A549 (cell line): ENCODE measurements around the gene CAMTA1. TPM values are rescaled to one million over a fixed set of nuclear protein-coding genes. Genes with fewer than 3 reads are reported as not detected.
A peak's percentile ranks its signal among the peaks of the same experiment; 100 is the strongest.

Source experiments
- ATAC-seq, 2 experiments: fragments of 200-7000 bp in 1 of 2; fragments of >200 bp in 1 of 2; cut with Nextera tagmentation in 1 of 2; cut with Tn5 transposase in 1 of 2; 3 replicates each; pipeline versions ENCODE4 v1.8.0 to v1.9.1; 2018 to 2020; ENCODE audit warnings: mild to moderate bottlenecking in 1 of 2, moderate library complexity in 1 of 2
- CTCF ChIA-PET: fragments of 300-600 bp; sonication (Branson Sonifier 250); formaldehyde crosslinking; extraction: SDS; loops from one replicate; lab custom pipeline; 2021; ENCODE audit warnings: antibody characterized with exemption, inconsistent platforms; lab: Yijun Ruan, JAX
- POLR2A ChIA-PET: fragments of 350-600 bp; formaldehyde crosslinking; extraction: SDS; loops from one replicate; lab custom pipeline; 2021; ENCODE audit warnings: antibody characterized with exemption, inconsistent platforms; lab: Yijun Ruan, JAX
- DNase-seq, 2 experiments: peaks; one replicate each; pipeline versions ENCODE4 v3.0.0 to v3.0.0-alpha.2; 2011 to 2016; ENCODE audit warnings: low read depth in 1 of 2, low spot score in 1 of 2
- FAIRE-seq: peaks from 2 replicates; lab custom pipeline; 2011; peaks lifted over from hg19 to GRCh38; lab: Jason Lieb, UNC
- H3K27ac ChIP-seq, 2 experiments: fragments of >200 bp; sonication (Bioruptor Twin); formaldehyde crosslinking; 3 replicates each; pipeline ENCODE4 v1.5.1; 2016 to 2017
- H3K4me1 ChIP-seq: fragments of >200 bp; sonication (Bioruptor Twin); formaldehyde crosslinking; 3 replicates; pipeline ENCODE4 v1.6.1; 2016
- H3K4me2 ChIP-seq: fragments of >200 bp; sonication (Bioruptor Twin); formaldehyde crosslinking; 3 replicates; pipeline ENCODE4 v1.6.1; 2016
- H3K4me3 ChIP-seq: fragments of >200 bp; sonication (Bioruptor Twin); formaldehyde crosslinking; 3 replicates; pipeline ENCODE4 v1.5.1; 2016
- H3K9me3 ChIP-seq: fragments of >200 bp; sonication (Bioruptor Twin); formaldehyde crosslinking; 3 replicates; pipeline ENCODE4 v1.6.1; 2016
- CEBPB ChIP-seq, 2 experiments: fragments of >200 bp in 1 of 2; sonication (Bioruptor Twin) in 1 of 2; formaldehyde crosslinking in 1 of 2; IDR thresholded peaks; 2 replicates each; pipeline ENCODE4 v1.6.1; 2012 to 2016
- CHD4 ChIP-seq: fragments of 200-600 bp; sonication (generic); IDR thresholded peaks from 2 replicates; pipeline ENCODE4 v1.6.1; 2016; ENCODE audit warnings: antibody characterized with exemption, mild to moderate bottlenecking, borderline replicate concordance
- ESRRA ChIP-seq: fragments of 150-350 bp; IDR thresholded peaks from 2 replicates; pipeline ENCODE4 v1.6.1; 2014; ENCODE audit warnings: mild to moderate bottlenecking, low read length, borderline replicate concordance
- FOSL2 ChIP-seq, 2 experiments: fragments of 450-650 bp in 1 of 2; fragments of >200 bp in 1 of 2; sonication (Bioruptor Twin) in 1 of 2; formaldehyde crosslinking; IDR thresholded peaks; 2 replicates each; pipeline versions ENCODE4 v1.5.0 to v1.6.1; 2016 to 2020; ENCODE audit warnings: mild to moderate bottlenecking in 1 of 2, moderate library complexity in 1 of 2
- HES2 ChIP-seq: fragments of >200 bp; sonication (Bioruptor Twin); formaldehyde crosslinking; IDR thresholded peaks from 2 replicates; pipeline ENCODE4 v1.6.1; 2016
- KDM5A ChIP-seq: fragments of 200-600 bp; sonication (generic); IDR thresholded peaks from 2 replicates; pipeline ENCODE4 v1.6.1; 2016; ENCODE audit warnings: antibody characterized with exemption, mild to moderate bottlenecking
- MAX ChIP-seq: IDR thresholded peaks from 2 replicates; pipeline ENCODE4 v1.6.1; 2012
- NFE2L2 ChIP-seq: fragments of 150-350 bp; conservative IDR thresholded peaks from 2 replicates; pipeline ENCODE4 v1.6.1; 2014; ENCODE audit warnings: low read length
- NR3C1 ChIP-seq: fragments of >200 bp; sonication (Bioruptor Twin); formaldehyde crosslinking; IDR thresholded peaks from 3 replicates; pipeline ENCODE4 v1.6.1; 2017
- PBX3 ChIP-seq: IDR thresholded peaks from 2 replicates; pipeline ENCODE4 v1.6.1; 2012
- POLR2A ChIP-seq: IDR thresholded peaks from 2 replicates; pipeline ENCODE4 v1.6.1; 2012; ENCODE audit warnings: mild to moderate bottlenecking, low read length
- RCOR1 ChIP-seq: fragments of 150-350 bp; IDR thresholded peaks from 2 replicates; pipeline ENCODE4 v1.6.1; 2014; ENCODE audit warnings: antibody characterized with exemption, low read length, low read depth
- RFX5 ChIP-seq: fragments of 450-650 bp; IDR thresholded peaks from 2 replicates; pipeline ENCODE4 v1.7.1; 2014; ENCODE audit warnings: antibody characterized with exemption, mild to moderate bottlenecking, moderate library complexity
- SMC3 ChIP-seq: fragments of >200 bp; sonication (Bioruptor Twin); formaldehyde crosslinking; IDR thresholded peaks from 3 replicates; pipeline ENCODE4 v1.6.1; 2018; ENCODE audit warnings: inconsistent platforms
- SREBF2 ChIP-seq: fragments of 450-650 bp; IDR thresholded peaks from 2 replicates; pipeline ENCODE4 v1.6.1; 2014; ENCODE audit warnings: mild to moderate bottlenecking, moderate library complexity
- ZC3H11A ChIP-seq: fragments of 450-650 bp; IDR thresholded peaks from 2 replicates; pipeline ENCODE4 v1.6.1; 2014; ENCODE audit warnings: antibody characterized with exemption, mild to moderate bottlenecking
- ZNF302 ChIP-seq: fragments of 250-450 bp; sonication (Bioruptor Pico); IDR thresholded peaks from 2 replicates; pipeline ENCODE4 v1.9.0; 2021; ENCODE audit warnings: inconsistent platforms, mild to moderate bottlenecking, moderate library complexity
- ZSCAN20 ChIP-seq: fragments of 250-450 bp; sonication (Bioruptor Pico); IDR thresholded peaks from 2 replicates; pipeline ENCODE4 v1.8.0; 2022; ENCODE audit warnings: mild to moderate bottlenecking, moderate library complexity
- WGBS: methylation state at CpG from one replicate; pipeline ENCODE4 v1.1.6; 2017; ENCODE audit errors: missing lambda C conversion rate; 5-methylcytosine and 5-hydroxymethylcytosine counted together
- polyA plus RNA-seq, 4 experiments: library from polyadenylated mRNA; depleted of rRNA in 3 of 4; stranded (reverse); fragments of >200 nt; fragmentation: RNase III in 1 of 4; extraction: RNeasy Plus Mini Kit Qiagen cat#74134 plus additional on column Dnase treatment in 1 of 4; gene quantifications; 2 replicates in 3 of 4; 3 replicates in 1 of 4; pipeline ENCODE4 v1.2.3, GENCODE V29; 2011 to 2017

The CAMTA1 gene
- polyA plus RNA-seq, 2 of the 4 experiments (the other 2 are of a cell fraction) = 58.8 to 75.0 TPM

GRCh38 chr1:6988796-6989195 lies 203.5 kb downstream of the CAMTA1 start:
- TF ChIP-seq NR3C1 = no peak
- no peak for TF ChIP-seq SREBF2
- no peak for TF ChIP-seq RCOR1
- TF ChIP-seq NFE2L2 = no peak
- no peak for TF ChIP-seq FOSL2 (IDR thresholded peaks at IDR 0.05)
- no peak for TF ChIP-seq FOSL2 (CRISPR knock-in tag; IDR thresholded peaks at IDR 0.05)
- TF ChIP-seq PBX3 = no peak
- no peak for TF ChIP-seq CEBPB (IDR thresholded peaks at IDR 0.05)
- TF ChIP-seq SMC3 = no peak
- no peak for TF ChIP-seq ZNF302 (CRISPR knock-in tag)
- Histone ChIP-seq H3K9me3 (no peaks in the 10 kb centered on the region; the same call in 1 of the 3 replicates), H3K4me1 (peaks cover 3% of the 10 kb centered on the region; the same call in 1 of the 3 replicates), H3K4me3 (no peak overlapping the region), H3K27ac (no peak overlapping the region), H3K4me2 (no peak overlapping the region)
- ChIA-PET POLR2A (no interaction called here), CTCF (no interaction called here)
- DNase-seq (no peak), FAIRE-seq (no peak), ATAC-seq (no peak)
- WGBS = 42% methylated on average over 3 of the region's 3 CpGs

- 59% methylated on average over 13 of the region's 13 CpGs for WGBS
- DNase-seq (no peak), ATAC-seq (no peak), FAIRE-seq (no peak)
- Histone ChIP-seq H3K4me3 (no peak overlapping the region), H3K4me2 (no peak overlapping the region), H3K4me1 (peaks cover 3% of the 10 kb centered on the region; the same call in 1 of the 3 replicates), H3K9me3 (no peaks in the 10 kb centered on the region; the same call in 1 of the 3 replicates), H3K27ac (no peak overlapping the region)
- no peak for TF ChIP-seq NFE2L2
- no peak for TF ChIP-seq CHD4
- TF ChIP-seq MAX = no peak
- POLR2A ChIA-PET = no interaction called here
- CTCF ChIA-PET = interaction anchor here (1.7 kb wide), 1 partner anchor 109 kb away, joined by 3 read pairs; no protein-coding TSS in a partner anchor
Measured at GRCh38 chr1:6989212-6990159, 204.2 kb downstream of the CAMTA1 start.

- no peaks in the 10 kb centered on the region; the same call in 1 of the 3 replicates for H3K9me3 ChIP-seq
- ChIA-PET CTCF (interaction anchor here (1.7 kb wide), 1 partner anchor 111 kb away, joined by 3 read pairs; no protein-coding TSS in a partner anchor), POLR2A (no interaction called here)
- peaks cover 3% of the 10 kb centered on the region; the same call in 1 of the 3 replicates for H3K4me1 ChIP-seq
- 0% methylated on average over 1 of the region's 1 CpG for WGBS
- no peak for ATAC-seq
- H3K4me2 ChIP-seq = no peak overlapping the region
- FAIRE-seq = no peak
- peak; percentile 13 to 31 for DNase-seq
- TF ChIP-seq FOSL2 (IDR thresholded peaks at IDR 0.05) (no peak), FOSL2 (CRISPR knock-in tag; IDR thresholded peaks at IDR 0.05) (peak; percentile 60), POLR2A (no peak)
- no peak overlapping the region; a peak in 1 of 6 replicates for H3K27ac ChIP-seq
- H3K4me3 ChIP-seq = no peak overlapping the region
Measured at GRCh38 chr1:6991266-6991665, 206.0 kb downstream of the CAMTA1 start.

GRCh38 chr1:6995789-6996188 lies 210.5 kb downstream of the CAMTA1 start:
- FAIRE-seq (no peak), ATAC-seq (no peak), DNase-seq (no peak)
- WGBS = 76% methylated on average over 5 of the region's 5 CpGs
- no peak overlapping the region for H3K4me3 ChIP-seq
- ChIA-PET POLR2A (no interaction called here), CTCF (no interaction called here)
- no peak overlapping the region for H3K4me2 ChIP-seq
- H3K27ac ChIP-seq = no peak overlapping the region
- no peak for TF ChIP-seq POLR2A
- TF ChIP-seq RFX5 = no peak
- no peak for TF ChIP-seq RCOR1
- TF ChIP-seq SMC3 = no peak
- no peak for TF ChIP-seq SREBF2
- no peak for TF ChIP-seq ZC3H11A
- TF ChIP-seq KDM5A = no peak
- TF ChIP-seq ESRRA = no peak
- no peak for TF ChIP-seq HES2
- no peak for TF ChIP-seq CEBPB (IDR thresholded peaks at IDR 0.05)
- no peak for TF ChIP-seq ZSCAN20 (CRISPR knock-in tag)
- H3K9me3 ChIP-seq = no peaks in the 10 kb centered on the region; the same call in 1 of the 3 replicates
- peaks cover 3% of the 10 kb centered on the region; the same call in 1 of the 3 replicates for H3K4me1 ChIP-seq
